ENCODE data around the gene ASB9.
"Not testable (repeated sequence)": the region's sequence is repeated elsewhere in the genome, so short reads cannot be mapped to it uniquely, and the experiment has no call there.

Gene ASB9, protein sequence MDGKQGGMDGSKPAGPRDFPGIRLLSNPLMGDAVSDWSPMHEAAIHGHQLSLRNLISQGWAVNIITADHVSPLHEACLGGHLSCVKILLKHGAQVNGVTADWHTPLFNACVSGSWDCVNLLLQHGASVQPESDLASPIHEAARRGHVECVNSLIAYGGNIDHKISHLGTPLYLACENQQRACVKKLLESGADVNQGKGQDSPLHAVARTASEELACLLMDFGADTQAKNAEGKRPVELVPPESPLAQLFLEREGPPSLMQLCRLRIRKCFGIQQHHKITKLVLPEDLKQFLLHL

DNA sequence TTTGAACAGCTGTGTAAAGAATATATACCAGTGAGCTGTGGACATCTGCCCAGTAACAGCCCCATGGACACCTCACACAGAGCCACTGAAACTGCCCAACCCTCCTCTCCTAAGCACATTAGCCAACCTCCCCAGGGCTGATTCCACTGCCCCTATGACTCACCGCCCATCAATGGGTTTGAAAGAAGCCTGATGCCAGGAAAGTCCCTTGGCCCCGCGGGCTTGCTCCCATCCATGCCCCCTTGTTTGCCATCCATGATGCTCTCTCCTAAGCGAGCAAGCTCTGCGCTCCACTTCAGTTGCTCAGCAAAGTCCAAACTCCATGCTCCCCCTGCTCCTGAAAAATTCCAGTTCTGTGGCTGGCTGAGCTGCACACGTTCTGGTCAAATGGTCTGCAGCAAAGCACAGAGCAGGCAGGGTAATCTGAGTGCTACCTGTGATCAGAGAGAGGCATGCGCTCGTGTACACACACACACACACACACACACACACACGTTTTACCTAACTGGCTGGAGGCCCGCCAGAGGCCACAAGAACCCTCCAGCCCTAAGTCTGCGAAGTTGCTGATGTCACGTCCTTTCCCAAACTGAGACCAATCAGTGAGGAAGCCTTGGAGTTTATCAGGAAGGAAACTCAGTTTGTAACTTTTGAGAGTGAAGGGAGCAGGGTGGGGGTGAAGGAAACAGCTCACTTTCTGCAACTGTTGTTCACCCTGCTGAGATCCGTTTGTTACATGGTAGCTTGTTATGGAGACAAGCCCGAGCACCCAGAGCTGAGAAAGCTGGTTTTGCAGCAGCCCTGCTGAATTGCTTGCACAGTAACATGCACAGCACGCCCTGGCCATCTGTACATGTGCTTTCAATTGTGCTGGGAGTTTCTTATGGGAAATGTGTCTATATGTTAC, at the start of gene ASB9:
Gene ASB9 (minus strand): TSS at position 466 of the 904 bp plus-strand sequence. CDS start 209 bp downstream, at position 257.
- peak; percentile 41 for DNase-seq

DNA sequence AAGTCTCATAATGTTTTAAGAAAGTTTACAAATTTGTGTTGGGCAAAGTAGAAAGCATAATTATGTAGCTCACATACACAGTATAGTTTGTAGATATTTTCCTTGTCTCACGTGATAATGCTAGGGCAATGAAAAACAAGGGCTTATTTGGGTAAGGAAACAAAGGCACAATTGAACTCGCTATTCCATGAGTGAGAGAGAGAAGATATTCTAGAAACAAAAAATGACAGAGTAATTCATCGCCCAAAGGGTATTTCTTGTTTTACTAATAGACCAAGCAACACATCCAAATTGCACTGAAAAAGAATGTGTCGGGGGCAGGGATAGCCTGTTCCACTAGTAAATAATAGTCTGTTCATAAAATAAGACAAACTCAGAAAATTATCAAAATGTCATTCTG, 49.2 kb upstream of the ASB9 start:
- DNase-seq: no peak

DNA sequence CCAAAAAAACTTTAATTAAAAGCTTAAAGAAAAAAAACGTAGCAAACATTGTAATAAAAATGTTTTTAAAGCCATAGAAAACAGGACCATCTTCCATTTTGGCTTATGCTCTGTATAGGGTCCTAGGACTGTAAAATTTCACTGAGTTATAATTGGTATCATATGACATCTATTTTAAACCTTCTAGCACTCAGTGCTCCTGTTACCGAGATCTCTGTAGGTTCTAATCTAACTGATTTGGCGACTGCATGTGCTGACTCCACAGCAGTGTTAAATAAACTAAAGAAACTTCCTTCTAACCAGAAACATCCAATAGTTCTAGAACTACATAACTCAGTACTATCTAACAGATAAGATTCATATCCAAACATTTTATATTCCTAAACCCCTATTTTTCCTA, 45.6 kb upstream of the ASB9 start, which contains the start of gene ASB11:
Gene ASB11 (minus strand): TSS at position 132 of the 400 bp plus-strand sequence. CDS start 35 bp downstream, at position 97.
- no peak for DNase-seq

DNA sequence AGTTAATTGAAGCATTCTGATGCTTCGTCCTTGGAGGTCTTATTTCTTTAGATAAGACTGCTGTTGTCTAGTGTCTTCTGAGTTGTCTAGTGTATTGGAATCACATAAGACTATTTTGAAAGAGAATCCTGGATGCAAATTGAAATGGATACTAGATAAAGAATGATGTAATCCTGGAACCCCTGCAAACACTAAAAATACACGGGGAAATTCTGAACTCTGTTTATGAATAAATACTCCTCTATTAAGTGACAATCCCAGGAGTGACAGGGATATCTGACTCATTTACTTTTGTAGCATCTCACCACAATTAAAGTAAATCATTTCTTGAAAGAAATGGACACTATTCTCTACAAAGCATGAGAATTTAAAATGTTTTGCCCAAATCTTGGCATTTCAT, 44.6 kb upstream of the ASB9 start:
- DNase-seq: no peak

DNA sequence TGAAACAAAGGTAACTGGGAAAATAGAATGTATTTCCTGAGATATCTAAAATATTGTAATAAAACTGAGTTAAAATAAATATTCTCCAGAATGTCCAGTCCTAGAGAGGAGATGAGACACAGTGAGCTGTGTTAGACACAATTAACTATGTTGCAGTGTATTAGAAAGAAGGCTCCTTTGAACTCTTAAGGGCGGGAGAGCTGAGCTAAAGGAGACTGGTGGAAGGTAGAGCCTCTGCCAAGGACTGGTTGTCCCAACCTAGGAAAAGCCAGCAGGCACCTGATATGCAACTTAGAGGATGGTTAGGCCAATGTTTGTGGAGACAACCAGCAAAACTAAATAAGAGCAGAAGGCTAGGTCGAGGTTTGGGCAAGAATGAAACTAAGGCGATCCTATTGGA, 41.2 kb upstream of the ASB9 start:
- no peak for DNase-seq

DNA sequence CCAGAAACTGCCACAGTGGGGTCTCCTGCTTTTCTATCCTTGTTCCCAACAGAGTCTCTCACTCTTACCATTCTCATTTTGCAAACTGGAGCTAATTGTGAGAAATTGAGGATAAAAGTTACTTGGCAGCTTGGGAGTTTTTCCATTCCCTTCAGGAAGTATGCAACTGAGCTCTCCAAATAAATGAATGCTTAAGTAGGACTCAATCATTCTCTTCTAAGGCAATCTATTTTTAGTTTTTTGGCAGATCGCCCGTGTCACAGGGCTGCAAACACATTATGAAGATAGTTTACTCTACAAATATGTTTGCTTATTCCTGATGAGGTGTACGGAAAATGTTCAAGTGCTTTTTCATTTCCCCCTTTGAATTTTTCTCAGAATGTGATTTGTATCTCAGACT, 40.2 kb upstream of the ASB9 start:
- DNase-seq: no peak

DNA sequence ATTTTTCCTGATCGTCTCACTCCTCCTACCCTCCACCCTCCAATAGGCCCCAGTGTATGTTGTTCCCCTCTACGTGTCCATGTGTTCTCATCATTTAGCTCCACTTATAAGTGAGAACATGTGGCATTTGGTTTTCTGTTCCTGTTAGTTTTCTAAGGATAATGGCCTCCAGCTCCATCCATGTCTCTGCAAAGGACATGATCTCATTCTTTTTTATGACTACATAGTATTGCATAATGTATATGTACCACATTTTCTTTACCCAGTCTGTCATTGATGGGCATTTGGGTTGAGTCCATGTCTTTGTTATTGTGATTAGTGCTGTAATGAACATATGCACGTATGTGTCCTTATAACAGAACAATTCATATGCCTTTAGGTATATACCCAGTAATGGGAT, 36.0 kb upstream of the ASB9 start:
- DNase-seq: not testable (repeated sequence)

DNA sequence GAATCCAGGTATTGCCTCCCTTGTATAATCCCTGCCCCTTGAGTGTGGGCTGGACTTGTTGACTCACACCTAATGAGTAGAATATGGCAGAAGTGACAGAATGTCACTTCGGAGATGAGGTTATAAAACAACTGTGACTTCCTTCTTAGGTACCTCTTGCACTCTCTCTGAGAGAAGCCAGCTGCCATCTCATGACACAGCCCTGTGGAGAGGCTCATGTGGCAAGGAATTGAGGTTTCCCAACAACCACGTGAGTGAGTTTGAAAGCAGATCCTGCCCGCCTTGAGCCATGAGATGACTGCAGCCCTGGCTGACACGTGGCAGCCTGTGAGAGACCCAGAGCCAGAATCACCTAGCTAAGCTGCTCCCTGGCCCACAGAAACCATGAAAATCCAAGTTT, 32.0 kb upstream of the ASB9 start:
- DNase-seq: no peak

DNA sequence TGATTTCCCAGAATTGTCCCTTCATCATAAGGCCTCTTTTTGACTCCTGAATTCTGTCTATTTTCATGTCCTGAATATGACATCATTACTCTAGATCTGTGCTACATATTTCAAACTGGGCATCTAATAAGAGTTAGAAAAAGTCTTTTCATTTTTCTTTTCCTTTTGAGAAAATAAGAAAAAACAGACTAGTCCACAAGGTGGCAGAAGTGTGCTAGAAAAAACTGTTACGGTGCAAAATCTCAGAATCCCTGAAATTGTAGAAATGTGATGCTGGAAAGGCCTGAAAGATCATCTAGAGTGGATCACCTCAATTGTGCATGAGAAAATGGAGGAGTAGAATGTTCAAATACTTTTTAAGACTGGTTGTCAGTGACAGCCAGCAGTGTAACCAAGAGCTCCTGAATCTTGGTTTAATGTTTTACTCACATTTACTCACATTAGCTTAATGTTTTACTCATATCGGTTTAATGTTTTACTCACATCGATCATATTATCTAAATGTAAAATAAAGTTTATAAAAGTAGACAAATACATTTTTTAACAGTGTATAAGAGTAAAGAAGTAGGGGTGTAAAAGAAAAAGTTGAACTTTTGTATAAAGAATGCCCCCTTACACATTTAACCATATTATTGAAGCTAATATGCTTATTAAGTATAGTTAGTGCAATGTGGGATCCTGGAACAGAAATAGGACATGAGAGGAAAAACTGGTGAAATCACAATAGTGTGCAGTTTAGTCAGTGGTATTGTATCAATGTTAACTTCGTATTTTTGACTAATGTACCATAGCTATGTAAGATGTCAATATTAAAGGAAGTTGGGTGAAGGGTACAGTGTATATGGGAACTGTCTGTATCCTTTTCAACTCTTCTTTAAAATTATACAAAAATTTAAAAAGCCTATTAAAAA, 30.3 kb upstream of the ASB9 start:
- peak; percentile 2 for DNase-seq

DNA sequence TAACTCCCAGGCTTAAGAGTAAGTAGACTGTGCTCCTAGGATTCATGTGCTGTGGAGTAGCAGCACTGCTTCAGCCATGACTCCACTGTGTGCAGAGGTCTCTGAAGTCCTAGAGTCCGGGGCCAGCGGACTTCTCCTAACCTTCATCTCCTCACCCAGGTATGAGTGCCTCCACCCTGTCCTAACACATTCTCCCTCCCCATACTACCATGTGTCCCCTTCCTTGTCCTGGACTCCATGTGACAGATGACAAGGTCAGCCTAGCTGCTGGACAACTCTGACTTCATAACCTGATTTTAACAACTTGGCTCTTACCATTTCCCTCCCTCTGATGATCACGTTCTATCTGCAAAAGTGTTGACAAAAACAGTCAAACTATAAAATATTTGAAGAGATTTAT, 28.9 kb upstream of the ASB9 start:
- no peak for DNase-seq

DNA sequence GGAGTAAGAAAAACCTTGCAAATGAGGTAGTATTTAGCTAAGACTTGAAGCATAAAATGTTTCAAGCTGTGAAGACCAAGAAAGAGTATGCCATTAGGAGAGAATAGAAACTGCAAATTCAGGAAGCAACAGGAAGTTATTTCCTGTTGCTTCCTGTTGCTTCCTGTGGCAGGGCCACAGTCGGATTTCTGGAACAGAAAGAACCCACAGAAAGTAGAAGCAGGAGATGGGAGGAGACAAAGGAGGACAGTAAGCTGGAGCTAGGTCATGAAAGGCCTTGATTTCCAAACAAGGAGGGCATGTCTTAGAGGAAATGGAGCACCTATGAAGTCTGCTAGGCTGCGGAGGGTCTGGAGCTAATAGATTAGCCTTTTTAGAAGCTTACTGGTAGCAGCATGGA, 28.3 kb upstream of the ASB9 start:
- no peak for DNase-seq

DNA sequence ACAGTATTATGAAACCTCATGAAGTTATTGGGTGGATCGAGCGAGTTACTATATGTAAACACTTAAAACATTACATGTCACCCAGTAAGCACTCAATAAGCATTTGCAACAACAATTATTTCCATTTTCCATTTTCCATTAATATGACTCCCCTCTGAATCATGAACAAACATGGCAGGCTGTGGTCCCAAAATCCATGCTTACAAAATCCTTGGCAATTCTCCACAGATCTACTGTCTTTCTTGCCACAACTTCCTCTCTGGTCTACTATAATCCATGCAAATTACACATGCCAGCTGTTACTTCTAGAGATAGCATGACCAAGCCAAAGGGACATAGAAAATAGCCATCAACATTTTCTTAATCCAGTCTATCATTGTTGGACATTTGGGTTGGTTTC, 23.6 kb upstream of the ASB9 start:
- no peak for DNase-seq

DNA sequence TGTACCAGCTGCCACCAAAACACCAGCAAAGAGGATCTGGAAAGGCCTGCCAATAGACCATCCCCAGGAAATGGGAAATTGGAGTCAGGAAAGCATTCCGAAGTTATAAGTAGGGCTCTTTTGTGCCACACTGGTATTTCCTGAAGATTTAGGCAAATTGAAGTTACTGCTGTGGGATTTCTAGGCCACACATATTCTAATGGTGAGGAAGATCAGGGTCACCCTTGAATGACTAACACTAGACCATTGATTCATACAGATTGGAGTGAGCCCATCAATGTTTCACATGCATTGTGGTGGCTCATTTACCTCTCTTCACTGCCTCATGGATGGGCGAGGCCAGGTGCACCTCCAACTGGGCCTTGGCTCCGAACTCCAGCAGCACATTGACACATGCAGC, 23.0 kb upstream of the ASB9 start:
- DNase-seq: no peak

DNA sequence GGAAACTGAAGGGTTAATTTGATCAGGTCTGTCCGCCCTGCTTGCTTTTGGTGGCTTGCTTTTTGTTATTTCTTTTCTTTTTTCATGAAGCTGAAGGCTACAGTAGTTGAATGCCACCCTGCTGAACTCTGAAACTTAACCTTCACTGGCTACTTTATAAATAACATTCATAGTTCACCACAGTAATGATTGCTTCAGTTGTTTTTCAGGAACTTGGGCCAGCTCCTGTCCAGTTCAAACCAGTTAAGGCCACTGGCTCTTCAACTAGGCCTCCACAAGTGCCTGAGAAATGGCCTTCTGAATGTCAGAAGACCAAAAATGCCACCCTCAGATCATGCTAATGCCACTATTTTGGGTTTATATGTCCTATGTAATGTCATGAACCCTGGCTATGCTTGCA, 7.7 kb upstream of the ASB9 start:
- no peak for DNase-seq

DNA sequence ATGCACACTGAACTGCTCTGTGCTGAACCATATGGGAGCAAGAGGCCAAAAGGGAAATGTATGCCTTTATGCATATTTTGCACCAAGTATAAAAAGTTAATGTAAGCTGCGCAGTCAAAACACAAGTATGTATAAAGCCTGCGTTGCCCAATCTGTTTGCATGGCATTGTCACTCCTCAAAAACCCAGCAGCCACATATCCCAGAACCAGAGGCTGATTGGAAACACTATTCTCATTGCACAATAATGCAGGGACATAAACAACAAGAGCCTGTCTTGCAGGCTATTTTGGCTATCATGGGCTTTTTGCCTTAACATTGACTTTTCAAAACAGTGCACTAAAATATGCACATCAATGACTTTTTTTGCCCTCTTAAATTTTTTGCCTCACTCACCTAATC, 5.1 kb upstream of the ASB9 start:
- no peak for DNase-seq

DNA sequence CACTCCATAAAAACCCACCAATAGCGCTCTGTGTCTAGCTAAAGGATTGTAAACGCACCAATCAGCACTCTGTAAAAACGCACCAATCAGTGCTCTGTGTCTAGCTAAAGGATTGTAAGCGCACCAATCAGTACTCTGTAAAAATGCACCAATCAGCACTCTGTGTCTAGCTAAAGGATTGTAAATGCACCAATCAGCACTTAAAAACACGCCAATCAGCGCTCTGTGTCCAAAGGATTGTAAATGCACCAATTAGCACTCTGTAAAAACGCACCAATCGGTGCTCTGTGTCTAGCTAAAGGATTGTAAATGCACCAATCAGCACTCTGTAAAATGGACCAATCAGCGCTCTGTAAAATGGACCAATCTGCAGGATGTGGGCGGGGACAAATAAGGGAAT, 3.4 kb upstream of the ASB9 start:
- not testable (repeated sequence) for DNase-seq

DNA sequence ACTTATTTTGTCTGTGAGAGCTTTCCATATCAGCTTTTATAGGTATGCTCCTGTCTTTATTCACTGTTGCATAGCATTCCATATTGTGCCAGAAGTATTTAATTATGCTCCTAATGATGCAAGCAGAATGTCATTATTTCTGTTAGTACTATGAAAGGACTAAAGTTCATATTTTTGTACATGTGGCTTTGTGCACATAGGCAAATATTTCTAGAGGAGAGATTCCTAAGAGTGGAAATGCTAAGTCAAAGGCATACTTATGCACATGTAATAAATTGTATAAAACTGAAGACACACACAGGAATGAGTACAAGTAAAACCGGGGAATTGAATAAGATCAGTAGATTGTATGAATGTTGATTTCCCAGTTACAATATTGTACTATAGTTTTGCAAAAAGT, 1.9 kb upstream of the ASB9 start:
- no peak for DNase-seq

DNA sequence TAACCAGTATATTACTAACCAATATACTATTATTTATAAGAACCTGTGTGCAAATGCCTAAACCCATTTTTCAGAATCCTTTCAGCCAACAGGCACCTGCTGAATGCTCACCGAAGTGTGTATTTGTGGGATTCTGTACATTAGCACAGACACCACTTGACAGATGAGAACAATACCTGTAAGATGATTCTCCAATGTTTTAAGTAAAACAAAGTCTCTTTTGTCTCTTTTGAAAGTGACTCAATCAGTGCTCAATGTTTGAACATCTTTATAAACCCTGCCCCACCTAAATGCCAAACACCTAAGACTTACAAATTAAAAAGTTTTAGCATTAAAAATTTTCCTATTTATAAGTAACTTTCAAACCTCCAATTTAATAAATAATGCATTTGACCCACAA, 763 bp downstream of the ASB9 start:
- no peak for DNase-seq

DNA sequence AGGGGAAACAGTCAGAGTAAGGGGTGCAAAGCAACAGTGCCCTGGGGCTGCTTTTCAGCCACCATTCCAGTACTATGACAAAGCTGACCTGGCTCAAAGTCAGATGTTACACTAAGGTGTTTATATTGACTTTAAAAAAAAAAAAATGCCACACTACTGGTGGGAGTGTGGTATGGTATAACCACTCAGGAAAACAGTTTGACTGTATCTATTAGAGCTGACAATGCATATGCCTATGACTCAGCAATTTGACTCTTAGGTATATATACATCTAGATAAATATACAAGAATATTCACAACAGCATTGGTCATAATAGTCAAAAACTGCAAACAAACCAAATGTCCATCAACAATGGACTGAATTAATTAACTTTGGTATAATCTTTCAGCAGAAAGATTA, 15.0 kb downstream of the ASB9 start:
- DNase-seq: no peak

DNA sequence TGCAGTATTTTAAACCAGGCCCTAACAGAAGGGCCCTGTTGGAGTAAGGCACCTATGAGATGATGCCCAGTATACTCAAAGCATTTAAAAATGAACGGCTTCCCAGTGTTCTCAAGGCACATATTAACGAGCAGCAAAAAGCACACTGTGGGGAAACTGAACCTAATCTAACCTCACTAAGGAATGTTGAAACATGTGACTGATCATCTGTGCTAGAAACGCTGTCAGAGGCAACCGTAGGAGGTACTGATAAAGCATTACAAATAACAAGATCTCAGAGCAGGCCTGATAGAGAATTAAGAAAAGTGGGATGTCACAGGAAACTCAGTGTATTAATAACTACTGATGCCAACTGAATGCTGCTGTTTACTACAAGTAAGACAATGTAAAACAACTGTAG, 24.0 kb downstream of the ASB9 start:
- no peak for DNase-seq

DNA sequence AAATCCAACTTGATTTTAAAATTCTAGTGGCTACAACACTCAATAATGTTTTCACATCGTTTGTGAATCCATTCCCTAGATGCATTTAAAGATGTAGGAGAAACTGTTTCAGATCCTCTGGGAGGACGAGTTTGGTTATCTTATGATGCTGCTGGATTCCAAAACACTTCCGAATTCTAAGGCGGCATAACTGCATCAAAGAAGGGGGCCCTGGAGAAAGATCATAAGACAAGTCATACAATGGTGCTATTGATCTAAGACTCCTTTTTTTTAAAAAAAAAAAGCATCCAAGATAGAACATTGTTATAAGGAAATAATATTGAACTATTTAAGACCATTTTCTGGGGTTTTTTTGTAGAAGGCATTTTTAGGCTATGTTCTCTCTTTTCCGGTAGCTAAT, 25.5 kb downstream of the ASB9 start:
- no peak for DNase-seq

DNA sequence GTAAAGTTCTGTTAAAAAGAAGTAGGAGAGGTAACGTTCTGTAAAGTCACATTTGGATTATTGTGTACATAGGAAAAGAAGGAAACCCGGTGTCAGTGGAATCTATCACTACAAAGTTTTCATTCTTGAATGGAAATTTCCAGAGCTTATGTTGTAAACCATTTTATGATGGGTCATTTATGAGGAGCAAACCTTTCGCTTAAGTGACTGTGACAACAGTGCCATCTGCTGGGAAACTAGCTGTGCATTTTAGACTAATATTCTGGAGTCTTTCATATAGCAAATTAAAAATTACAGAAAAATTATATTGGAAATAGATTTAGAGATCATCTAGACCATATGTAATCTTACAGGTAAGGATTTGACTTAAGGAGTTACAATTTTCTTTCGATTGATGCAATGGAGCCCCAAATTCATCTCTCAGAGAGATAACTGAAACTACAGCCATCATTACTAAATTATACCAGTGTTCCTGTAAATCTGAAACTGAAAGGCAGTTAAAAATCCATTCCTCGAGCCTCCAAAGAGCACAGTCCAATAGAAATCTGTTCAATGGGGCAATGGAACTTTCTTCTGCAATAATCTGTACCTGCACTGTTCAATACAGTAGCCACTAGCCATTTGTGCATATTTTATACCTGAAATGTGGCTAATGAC, 26.9 kb downstream of the ASB9 start:
- peak; percentile 53 for DNase-seq

DNA sequence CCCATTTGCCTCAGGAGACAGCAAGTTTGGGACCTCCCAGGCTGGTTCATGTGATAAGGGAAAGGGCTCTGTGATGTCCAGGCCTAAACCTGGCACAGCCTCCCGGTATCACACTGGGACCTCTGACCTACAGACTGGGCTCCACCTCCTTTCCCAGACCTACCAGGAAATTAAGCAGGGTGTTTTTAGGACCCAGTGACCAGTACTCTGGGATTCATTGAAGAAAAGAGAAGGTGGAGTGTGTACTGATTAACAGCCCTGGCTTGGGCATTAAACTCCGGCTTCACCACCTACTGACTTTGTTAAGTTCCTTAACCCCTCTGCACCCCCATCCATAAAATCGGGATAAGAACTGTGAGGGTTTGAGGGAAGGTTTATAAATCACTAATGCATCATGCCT, 28.6 kb downstream of the ASB9 start:
- DNase-seq: no peak
